Caco-2 (cell line): Measurements from ENCODE around the gene GPR137. TPM values are rescaled to one million over a fixed set of nuclear protein-coding genes. Genes with fewer than 3 reads are reported as not detected.
A peak's percentile ranks its signal among the peaks of the same experiment; 100 is the strongest.

ENCODE experiments used
- BruUV-seq: library from RNA; stranded (reverse); fragments of 400-500 nt; replicated peaks from 2 replicates; lab custom pipeline; 2021; lab: Mats Ljungman, UMichigan
- CTCF ChIA-PET: fragments of 300-600 bp; sonication (Branson Sonifier 250); formaldehyde crosslinking; loops from one replicate; lab custom pipeline; 2022; ENCODE audit warnings: antibody characterized with exemption; lab: Charles Lee
- POLR2A ChIA-PET: fragments of 300-600 bp; sonication (Branson Sonifier 250); formaldehyde crosslinking; loops from one replicate; lab custom pipeline; 2022; ENCODE audit warnings: antibody characterized with exemption; lab: Charles Lee
- DNase-seq, 2 experiments: peaks; one replicate each; pipeline versions ENCODE4 v3.0.0 to v3.0.0-alpha.2; 2020 to 2022
- H3K27me3 ChIP-seq: replicated peaks from 2 replicates; pipeline ENCODE4 v1.6.0; 2011; ENCODE audit warnings: low read length; ENCODE audit not compliant: control insufficient read depth, insufficient read depth
- H3K36me3 ChIP-seq: 2 replicates; pipeline ENCODE4 v1.5.1; 2011; ENCODE audit warnings: low read length; ENCODE audit not compliant: control insufficient read depth, insufficient read depth
- H3K4me1 ChIP-seq: fragments of 250-450 bp; sonication (Bioruptor Pico); 2 replicates; pipeline ENCODE4 v1.5.1; 2020; ENCODE audit warnings: mild to moderate bottlenecking
- H3K4me3 ChIP-seq: 2 replicates; pipeline ENCODE4 v1.5.1; 2011; ENCODE audit warnings: low read depth, mild to moderate bottlenecking, control low read depth, low read length
- H3K9me3 ChIP-seq: fragments of 250-450 bp; sonication (Bioruptor Pico); 2 replicates; pipeline ENCODE4 v1.5.1; 2020; ENCODE audit warnings: mild to moderate bottlenecking, moderate library complexity
- H3K27ac Mint-ChIP-seq: one replicate; pipeline ENCODE4 v1.8.0; 2022; ENCODE audit warnings: mixed read lengths; ENCODE audit not compliant: unreplicated experiment
- H3K27me3 Mint-ChIP-seq: one replicate; pipeline ENCODE4 v1.8.0; 2022; ENCODE audit warnings: mixed read lengths; ENCODE audit not compliant: insufficient read depth, unreplicated experiment
- H3K36me3 Mint-ChIP-seq: one replicate; pipeline ENCODE4 v1.8.0; 2022; ENCODE audit warnings: mild to moderate bottlenecking, mixed read lengths; ENCODE audit not compliant: insufficient read depth, unreplicated experiment
- H3K4me1 Mint-ChIP-seq: one replicate; pipeline ENCODE4 v1.8.0; 2022; ENCODE audit warnings: low read depth, mixed read lengths; ENCODE audit not compliant: unreplicated experiment
- H3K4me3 Mint-ChIP-seq: one replicate; pipeline ENCODE4 v1.8.0; 2022; ENCODE audit warnings: mild to moderate bottlenecking, moderate library complexity, mixed read lengths; ENCODE audit not compliant: unreplicated experiment
- H3K9me3 Mint-ChIP-seq: one replicate; pipeline ENCODE4 v1.8.0; 2022; ENCODE audit warnings: mixed read lengths; ENCODE audit not compliant: unreplicated experiment
- intact Hi-C: fragments of 100-400 bp; cut with micrococcal nuclease; formaldehyde crosslinking; loops from one replicate; pipeline ENCODE4 v1.10.0; 2022; ENCODE audit not compliant: unreplicated experiment
- total RNA-seq: library from RNA; stranded (reverse); gene quantifications from 2 replicates; pipeline ENCODE4 v1.2.3, GENCODE V29; 2022
- TF ChIP-seq, protein P1 (sequence below), 2 experiments: fragments of 200-600 bp in 1 of 2; IDR thresholded peaks; 1 replicate in 1 of 2; 2 replicates in 1 of 2; pipeline versions ENCODE4 v1.5.1 to v1.8.0; 2011 to 2022; ENCODE audit warnings: antibody characterized with exemption in 1 of 2, control low read depth in 1 of 2, inconsistent platforms in 1 of 2, low read depth in 1 of 2, low read length in 1 of 2, mild to moderate bottlenecking in 1 of 2, moderate library complexity in 1 of 2; ENCODE audit not compliant: insufficient read depth in 1 of 2, severe bottlenecking in 1 of 2, unreplicated experiment in 1 of 2

GPR137 gene
- total RNA-seq, 1 experiment from 2014 or later: 58.5 TPM

DNA sequence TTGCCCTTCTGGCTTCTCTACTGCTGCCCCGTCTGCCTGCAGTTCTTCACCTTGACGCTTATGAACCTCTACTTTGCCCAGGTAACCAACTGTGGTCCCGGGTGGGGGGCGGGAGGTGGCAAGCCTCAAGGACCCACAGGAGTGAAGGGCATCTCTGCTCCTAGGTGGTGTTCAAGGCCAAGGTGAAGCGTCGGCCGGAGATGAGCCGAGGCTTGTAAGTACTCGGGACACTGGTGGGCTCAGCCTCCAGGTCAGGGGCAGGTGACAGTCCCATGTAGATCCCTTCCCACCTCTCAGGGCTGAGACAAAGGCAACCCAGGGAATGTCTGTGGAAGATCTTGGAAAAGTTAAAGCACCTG is 1.1 kb downstream of the GPR137 start:
- Mint-ChIP-seq H3K36me3 (peaks cover 17% of the 10 kb centered on the region), H3K4me3 (peak overlapping the region; percentile 82), H3K9me3 (no peaks in the 10 kb centered on the region), H3K4me1 (peaks cover 9% of the 10 kb centered on the region), H3K27me3 (peaks cover 5% of the 10 kb centered on the region), H3K27ac (peak overlapping the region; percentile 54)
- no peaks in the 10 kb centered on the region for H3K9me3 ChIP-seq
- no TSS peak for BruUV-seq
- intact Hi-C loops: no loop called here
- ChIA-PET POLR2A (no interaction called here), CTCF (no interaction called here)
- no peaks in the 10 kb centered on the region; the same call in 1 of the 2 replicates for H3K36me3 ChIP-seq
- peaks cover 11% of the 10 kb centered on the region for H3K4me1 ChIP-seq
- no peak overlapping the region for H3K4me3 ChIP-seq
- TF ChIP-seq, protein P1, sequence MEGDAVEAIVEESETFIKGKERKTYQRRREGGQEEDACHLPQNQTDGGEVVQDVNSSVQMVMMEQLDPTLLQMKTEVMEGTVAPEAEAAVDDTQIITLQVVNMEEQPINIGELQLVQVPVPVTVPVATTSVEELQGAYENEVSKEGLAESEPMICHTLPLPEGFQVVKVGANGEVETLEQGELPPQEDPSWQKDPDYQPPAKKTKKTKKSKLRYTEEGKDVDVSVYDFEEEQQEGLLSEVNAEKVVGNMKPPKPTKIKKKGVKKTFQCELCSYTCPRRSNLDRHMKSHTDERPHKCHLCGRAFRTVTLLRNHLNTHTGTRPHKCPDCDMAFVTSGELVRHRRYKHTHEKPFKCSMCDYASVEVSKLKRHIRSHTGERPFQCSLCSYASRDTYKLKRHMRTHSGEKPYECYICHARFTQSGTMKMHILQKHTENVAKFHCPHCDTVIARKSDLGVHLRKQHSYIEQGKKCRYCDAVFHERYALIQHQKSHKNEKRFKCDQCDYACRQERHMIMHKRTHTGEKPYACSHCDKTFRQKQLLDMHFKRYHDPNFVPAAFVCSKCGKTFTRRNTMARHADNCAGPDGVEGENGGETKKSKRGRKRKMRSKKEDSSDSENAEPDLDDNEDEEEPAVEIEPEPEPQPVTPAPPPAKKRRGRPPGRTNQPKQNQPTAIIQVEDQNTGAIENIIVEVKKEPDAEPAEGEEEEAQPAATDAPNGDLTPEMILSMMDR (IDR thresholded peaks at IDR 0.05; ENCODE audit: insufficient read depth in 1 of 2, low read depth in 1 of 2, low read length in 1 of 2, severe bottlenecking in 1 of 2, unreplicated experiment in 1 of 2): no peak
- DNase-seq: peak in 1 of 2 experiments; percentile 26
- no peaks in the 10 kb centered on the region for H3K27me3 ChIP-seq

GRCh38 chr11:64287676-64288352 is 2.2 kb downstream of the GPR137 start:
- CTCF ChIA-PET: no interaction called here

DNA sequence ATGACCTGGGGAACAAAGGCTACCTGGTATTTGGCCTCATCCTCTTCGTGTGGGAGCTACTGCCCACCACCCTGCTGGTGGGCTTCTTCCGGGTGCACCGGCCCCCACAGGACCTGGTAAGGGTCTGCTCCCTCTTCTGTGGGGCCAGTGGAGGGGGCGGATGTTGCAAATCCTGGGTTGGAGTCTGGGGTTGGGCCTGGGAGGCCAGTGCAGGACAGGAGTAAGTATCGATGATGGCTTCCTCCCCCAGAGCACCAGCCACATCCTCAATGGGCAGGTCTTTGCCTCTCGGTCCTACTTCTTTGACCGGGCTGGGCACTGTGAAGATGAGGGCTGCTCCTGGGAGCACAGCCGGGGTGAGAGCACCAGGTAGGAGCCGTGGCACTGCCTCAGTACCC is 2.7 kb downstream of the GPR137 start:
- peaks cover 17% of the 10 kb centered on the region for H3K36me3 Mint-ChIP-seq
- POLR2A ChIA-PET: no interaction called here
- DNase-seq: no peak
- no peak overlapping the region for H3K27ac Mint-ChIP-seq
- TF ChIP-seq, protein P1 (IDR thresholded peaks at IDR 0.05; ENCODE audit: insufficient read depth in 1 of 2, low read depth in 1 of 2, low read length in 1 of 2, severe bottlenecking in 1 of 2, unreplicated experiment in 1 of 2): no peak
- peaks cover 2% of the 10 kb centered on the region; the same call in 1 of the 2 replicates for H3K27me3 ChIP-seq
- peaks cover 9% of the 10 kb centered on the region for H3K27me3 Mint-ChIP-seq
- no peak overlapping the region for H3K4me3 Mint-ChIP-seq
- H3K9me3 ChIP-seq: no peaks in the 10 kb centered on the region
- intact Hi-C loops: no loop called here
- H3K4me1 Mint-ChIP-seq: peaks cover 9% of the 10 kb centered on the region
- H3K36me3 ChIP-seq: no peaks in the 10 kb centered on the region
- no peaks in the 10 kb centered on the region for H3K9me3 Mint-ChIP-seq
- BruUV-seq: no TSS peak
- H3K4me1 ChIP-seq: peaks cover 12% of the 10 kb centered on the region
- CTCF ChIA-PET: no interaction called here
- no peak overlapping the region for H3K4me3 ChIP-seq

More at GRCh38 chr11:64287676-64288352, 2.2 kb downstream of the GPR137 start:
- H3K36me3 ChIP-seq: no peaks in the 10 kb centered on the region
- peaks cover 9% of the 10 kb centered on the region for H3K4me1 Mint-ChIP-seq
- intact Hi-C loops: no loop called here
- no peaks in the 10 kb centered on the region for H3K9me3 Mint-ChIP-seq
- H3K4me1 ChIP-seq: peaks cover 12% of the 10 kb centered on the region
- POLR2A ChIA-PET: no interaction called here
- H3K27ac Mint-ChIP-seq: no peak overlapping the region
- no peak overlapping the region for H3K4me3 ChIP-seq
- H3K27me3 Mint-ChIP-seq: peaks cover 9% of the 10 kb centered on the region
- no TSS peak for BruUV-seq
- no peaks in the 10 kb centered on the region; the same call in 1 of the 2 replicates for H3K27me3 ChIP-seq
- no peak overlapping the region for H3K4me3 Mint-ChIP-seq
- H3K9me3 ChIP-seq: no peaks in the 10 kb centered on the region
- TF ChIP-seq, protein P1 (IDR thresholded peaks at IDR 0.05; ENCODE audit: insufficient read depth in 1 of 2, low read depth in 1 of 2, low read length in 1 of 2, severe bottlenecking in 1 of 2, unreplicated experiment in 1 of 2): no peak
- DNase-seq: no peak
- H3K36me3 Mint-ChIP-seq: peaks cover 17% of the 10 kb centered on the region
